ENCODE data around the gene OPRD1.

Gene OPRD1

GRCh38 chr1:28803051-28803450, 8.9 kb upstream of the OPRD1 start:
- Histone ChIP-seq H3K9ac (ENCODE audit: low read length) (no peak overlapping the region), H3K27me3 (ENCODE audit: low read length) (no peaks in the 10 kb centered on the region), H2AFZ (ENCODE audit: low read depth, low read length, severe bottlenecking) (no peak overlapping the region), H3K36me3 (ENCODE audit: low read length) (no peaks in the 10 kb centered on the region), H3K4me2 (ENCODE audit: low read depth, low read length, poor library complexity, severe bottlenecking) (no peak overlapping the region), H3K79me2 (ENCODE audit: insufficient read depth, low read length) (no peaks in the 10 kb centered on the region), H4K20me1 (ENCODE audit: low read depth, low read length) (no peaks in the 10 kb centered on the region), H3K4me3 (ENCODE audit: insufficient read depth, low read length, poor library complexity, severe bottlenecking) (no peak overlapping the region), H3F3A (ENCODE audit: insufficient read depth) (no peaks in the 10 kb centered on the region), H3K9me2 (replicated peaks; ENCODE audit: insufficient read depth, low read length) (no peaks in the 10 kb centered on the region), H3K9me3 (ENCODE audit: insufficient read depth, low read length) (no peaks in the 10 kb centered on the region), H3K27ac (ENCODE audit: low read depth, low read length) (no peak overlapping the region)
- TF ChIP-seq EZH2phosphoT487 (conservative IDR thresholded peaks at IDR 0.05; ENCODE audit: low read length), result no peak
- no peak for TF ChIP-seq CTCF (IDR thresholded peaks at IDR 0.05; ENCODE audit: insufficient read depth, low read length, poor library complexity, severe bottlenecking)

- TF ChIP-seq CTCF (IDR thresholded peaks at IDR 0.05; ENCODE audit: insufficient read depth, low read length, poor library complexity, severe bottlenecking) (no peak), EZH2phosphoT487 (conservative IDR thresholded peaks at IDR 0.05; ENCODE audit: low read length) (no peak)
- no peaks in the 10 kb centered on the region for H4K20me1 ChIP-seq (ENCODE audit: low read depth, low read length)
- H3K79me2 ChIP-seq (ENCODE audit: insufficient read depth, low read length), result no peaks in the 10 kb centered on the region
- H3K36me3 ChIP-seq (ENCODE audit: low read length), result no peaks in the 10 kb centered on the region
- H2AFZ ChIP-seq (ENCODE audit: low read depth, low read length, severe bottlenecking), result no peak overlapping the region
- H3K9me3 ChIP-seq (ENCODE audit: insufficient read depth, low read length), result no peaks in the 10 kb centered on the region
- no peak overlapping the region for H3K27ac ChIP-seq (ENCODE audit: low read depth, low read length)
- no peaks in the 10 kb centered on the region for H3K9me2 ChIP-seq (replicated peaks; ENCODE audit: insufficient read depth, low read length)
- H3K4me2 ChIP-seq (ENCODE audit: low read depth, low read length, poor library complexity, severe bottlenecking), result no peak overlapping the region
- no peaks in the 10 kb centered on the region for H3F3A ChIP-seq (ENCODE audit: insufficient read depth)
- H3K4me3 ChIP-seq (ENCODE audit: insufficient read depth, low read length, poor library complexity, severe bottlenecking), result no peak overlapping the region
- H3K27me3 ChIP-seq (ENCODE audit: low read length), result no peaks in the 10 kb centered on the region
- H3K9ac ChIP-seq (ENCODE audit: low read length), result no peak overlapping the region
Observed at GRCh38 chr1:28803662-28804061, 8.3 kb upstream of the OPRD1 start.

GRCh38 chr1:28804071-28804470, 7.9 kb upstream of the OPRD1 start:
- Histone ChIP-seq H3K9me3 (ENCODE audit: insufficient read depth, low read length) (no peaks in the 10 kb centered on the region), H3K4me3 (ENCODE audit: insufficient read depth, low read length, poor library complexity, severe bottlenecking) (no peak overlapping the region), H3K4me2 (ENCODE audit: low read depth, low read length, poor library complexity, severe bottlenecking) (no peak overlapping the region), H4K20me1 (ENCODE audit: low read depth, low read length) (no peaks in the 10 kb centered on the region), H3K36me3 (ENCODE audit: low read length) (no peaks in the 10 kb centered on the region), H3K27me3 (ENCODE audit: low read length) (no peaks in the 10 kb centered on the region), H3K27ac (ENCODE audit: low read depth, low read length) (no peak overlapping the region), H2AFZ (ENCODE audit: low read depth, low read length, severe bottlenecking) (no peak overlapping the region), H3K9me2 (replicated peaks; ENCODE audit: insufficient read depth, low read length) (no peaks in the 10 kb centered on the region), H3F3A (ENCODE audit: insufficient read depth) (no peaks in the 10 kb centered on the region), H3K79me2 (ENCODE audit: insufficient read depth, low read length) (no peaks in the 10 kb centered on the region), H3K9ac (ENCODE audit: low read length) (no peak overlapping the region)
- TF ChIP-seq CTCF (IDR thresholded peaks at IDR 0.05; ENCODE audit: insufficient read depth, low read length, poor library complexity, severe bottlenecking) (no peak), EZH2phosphoT487 (conservative IDR thresholded peaks at IDR 0.05; ENCODE audit: low read length) (no peak)
